UCSD-AML1 (cell line): ENCODE data around the gene PTPRQ.
A peak's percentile ranks its signal among the peaks of the same experiment; 100 is the strongest.

Experiments used
- DNase-seq: peaks from one replicate; lab custom pipeline; 2025; ENCODE audit not compliant: unreplicated experiment; lab: John Stamatoyannopoulos, UW

The PTPRQ gene

DNA sequence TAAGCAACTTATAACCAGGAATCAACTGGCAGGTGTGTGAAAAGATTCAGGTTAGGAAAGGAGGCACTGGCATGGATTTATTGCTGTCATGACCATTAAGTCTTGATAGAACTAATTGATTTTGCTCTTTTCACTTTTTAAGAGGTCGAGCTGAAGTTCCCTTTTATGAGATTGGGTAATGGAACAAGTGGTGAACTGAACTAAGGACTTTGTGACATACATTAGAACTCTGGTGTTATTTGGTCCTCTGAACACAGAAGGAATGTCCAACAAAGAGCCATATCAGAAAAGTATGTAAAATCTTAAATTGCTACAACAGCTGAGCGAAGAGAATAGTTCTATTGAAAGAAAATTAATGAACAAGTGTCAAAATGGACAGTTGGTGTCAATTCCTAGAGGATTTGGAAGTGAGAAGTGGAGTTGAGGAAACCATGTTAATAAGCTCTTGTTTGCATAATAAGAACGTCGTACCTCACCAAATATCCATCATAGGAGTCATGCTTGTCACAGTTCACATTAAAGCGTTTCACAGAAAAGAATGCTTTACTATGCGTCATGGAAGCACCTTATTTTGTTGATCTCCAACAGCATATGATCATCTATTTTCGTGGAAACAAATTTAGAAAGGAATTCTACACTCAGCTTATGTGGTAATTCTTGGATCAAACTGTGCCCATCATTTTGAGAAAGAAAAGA lies 255.0 kb downstream of the PTPRQ start:
- no peak for DNase-seq

- no peak for DNase-seq
These were observed 256.3 kb downstream of the PTPRQ start for GRCh38 chr12:80700327-80700726.

- DNase-seq = no peak
These were observed 257.4 kb downstream of the PTPRQ start for GRCh38 chr12:80701388-80701787.

DNA sequence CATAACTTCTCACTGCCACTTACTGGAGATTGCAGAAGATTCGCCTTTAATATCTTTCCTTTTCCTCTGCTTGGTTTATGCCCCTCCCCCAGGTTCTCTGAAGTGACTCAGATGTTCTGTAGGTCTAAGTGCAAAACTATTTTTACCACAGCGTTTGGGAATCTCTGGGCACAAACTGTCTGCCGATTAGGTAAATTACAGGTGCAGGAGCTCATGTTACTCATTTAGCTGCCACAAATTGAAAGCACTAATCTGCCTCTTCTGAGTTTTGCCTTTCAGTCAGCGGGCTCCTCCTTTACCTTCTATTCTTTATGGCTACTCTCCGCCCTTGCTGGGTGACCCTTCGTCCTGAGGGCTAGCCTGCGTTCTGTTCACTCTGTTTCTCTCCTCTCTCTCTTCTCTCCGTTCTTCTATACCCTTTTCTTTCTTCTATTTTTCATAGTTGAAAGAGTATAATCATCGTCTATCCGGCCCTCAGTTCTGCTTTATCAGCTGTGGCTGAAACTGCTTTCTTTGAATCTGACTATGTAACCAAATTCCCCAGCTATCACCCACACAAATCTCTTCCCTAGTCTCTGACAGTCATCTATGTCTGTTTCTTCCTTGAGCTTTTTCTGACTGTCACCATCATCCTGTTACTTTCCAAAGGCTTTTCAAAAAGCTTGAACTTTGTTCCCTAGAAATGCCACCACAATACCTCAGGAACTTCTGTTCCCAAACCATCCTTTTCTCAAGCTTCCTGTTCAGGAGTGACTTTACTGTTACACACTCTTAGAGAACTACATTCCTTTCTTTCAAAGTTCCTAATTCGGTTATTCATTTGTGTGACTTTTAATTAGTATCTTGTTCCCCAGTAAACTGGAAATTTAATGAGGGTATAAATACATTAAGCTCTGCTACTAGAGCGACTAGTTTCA lies 259.1 kb downstream of the PTPRQ start:
- no peak for DNase-seq

DNA sequence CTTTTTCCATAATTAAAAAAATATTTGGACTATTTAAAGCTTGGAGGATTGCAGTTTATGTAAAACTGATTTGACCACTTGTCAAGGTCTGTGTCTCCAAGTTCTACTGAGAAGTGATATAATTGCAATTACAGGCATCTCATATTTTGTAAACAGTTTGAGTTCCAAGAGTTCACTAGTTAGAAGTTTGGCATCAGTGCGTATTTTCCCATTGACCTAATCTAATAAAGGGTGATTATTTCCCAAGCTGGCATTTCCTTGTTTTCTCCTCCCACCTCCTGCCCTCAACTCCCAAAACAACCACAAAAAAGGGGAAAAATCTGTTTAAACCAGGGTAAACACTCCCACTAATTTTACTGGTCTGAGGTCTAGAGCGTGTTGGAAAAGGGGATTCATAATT lies 260.4 kb downstream of the PTPRQ start:
- no peak for DNase-seq

DNA sequence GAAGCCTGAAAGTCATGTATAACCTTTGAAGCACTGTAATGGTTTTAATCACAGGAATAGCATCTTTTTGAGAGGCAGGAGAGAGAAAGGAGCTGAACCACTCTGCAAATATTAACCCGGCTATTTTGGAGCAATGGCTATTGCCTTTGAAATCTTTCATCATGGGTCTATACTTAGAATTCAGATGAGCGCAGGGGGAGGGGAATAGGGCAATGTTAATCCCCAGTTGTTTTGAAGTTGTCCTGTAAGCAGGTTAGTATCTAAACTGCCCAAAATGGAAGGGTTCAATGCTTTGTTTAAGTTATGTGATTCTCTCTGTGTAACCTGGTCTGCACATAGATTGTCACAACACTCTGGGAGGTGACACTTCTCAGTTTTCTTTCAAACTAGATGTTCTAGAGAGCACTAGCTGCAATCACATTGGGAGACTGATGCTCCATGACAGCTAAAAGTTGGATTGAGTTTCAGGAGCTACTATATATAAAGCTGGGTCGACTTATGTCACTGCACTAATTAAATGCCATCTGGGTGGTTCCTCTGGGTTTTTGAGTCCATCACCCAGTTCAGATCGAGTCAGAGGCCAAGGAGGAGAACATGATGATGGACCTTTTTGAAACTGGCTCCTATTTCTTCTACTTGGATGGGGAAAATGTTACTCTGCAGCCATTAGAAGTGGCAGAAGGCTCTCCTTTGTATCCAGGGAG lies 263.2 kb downstream of the PTPRQ start, which contains the start of gene MYF6:
Gene MYF6 (plus strand): TSS at position 509 of the 704 bp plus-strand sequence. CDS start 86 bp downstream, at position 595.
- DNase-seq = no peak

DNA sequence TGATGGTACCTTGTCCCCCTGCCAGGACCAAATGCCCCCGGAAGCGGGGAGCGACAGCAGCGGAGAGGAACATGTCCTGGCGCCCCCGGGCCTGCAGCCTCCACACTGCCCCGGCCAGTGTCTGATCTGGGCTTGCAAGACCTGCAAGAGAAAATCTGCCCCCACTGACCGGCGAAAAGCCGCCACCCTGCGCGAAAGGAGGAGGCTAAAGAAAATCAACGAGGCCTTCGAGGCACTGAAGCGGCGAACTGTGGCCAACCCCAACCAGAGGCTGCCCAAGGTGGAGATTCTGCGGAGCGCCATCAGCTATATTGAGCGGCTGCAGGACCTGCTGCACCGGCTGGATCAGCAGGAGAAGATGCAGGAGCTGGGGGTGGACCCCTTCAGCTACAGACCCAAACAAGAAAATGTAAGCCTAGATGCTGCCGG lies 263.8 kb downstream of the PTPRQ start:
- no peak for DNase-seq

- DNase-seq = no peak
These were observed 264.4 kb downstream of the PTPRQ start for GRCh38 chr12:80708259-80708974.

- no peak for DNase-seq
These were observed 264.9 kb downstream of the PTPRQ start for GRCh38 chr12:80708975-80709328.

DNA sequence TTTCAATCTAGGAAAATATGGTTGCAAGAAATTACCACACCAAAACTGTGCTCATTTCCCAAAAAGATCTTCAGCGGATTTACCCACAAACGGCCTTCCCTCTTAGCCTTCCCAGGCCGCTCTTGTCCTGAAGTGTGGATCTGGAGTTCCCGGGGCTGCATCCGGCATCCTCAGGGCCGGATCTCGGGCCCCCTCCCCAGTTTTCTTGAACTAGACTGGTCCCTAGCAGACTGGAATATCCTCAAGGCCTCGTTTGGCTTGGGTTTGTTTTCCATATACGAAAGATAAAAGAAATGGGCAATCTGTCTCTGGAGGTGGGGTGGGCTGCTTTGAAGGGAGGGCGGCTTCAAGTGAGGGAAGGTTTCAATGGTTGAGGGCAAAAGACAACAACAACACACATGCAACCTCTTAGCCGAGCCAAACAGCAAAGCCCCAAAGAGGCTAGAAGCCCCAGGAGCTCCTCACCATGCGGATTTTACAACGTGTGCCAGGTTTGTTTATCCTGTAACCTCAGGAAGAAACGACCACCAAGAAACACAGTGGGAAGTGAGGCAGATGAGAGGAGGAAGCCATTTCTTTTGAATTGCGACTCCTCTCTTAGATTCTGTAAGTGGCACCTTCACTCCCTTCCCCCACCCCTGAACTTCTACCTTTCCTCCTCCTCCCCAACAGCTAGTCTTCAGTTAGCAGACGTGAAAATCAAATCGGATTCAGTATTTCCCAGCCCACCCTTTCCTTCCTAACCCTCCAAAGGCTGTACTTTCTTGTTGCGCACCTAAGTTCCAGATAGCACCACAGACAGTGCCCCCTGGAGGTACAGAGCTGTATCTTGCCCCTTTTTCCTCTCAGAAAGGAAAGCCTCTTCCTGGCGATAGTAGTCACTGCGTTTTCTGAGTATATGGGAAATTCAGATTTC lies 266.0 kb downstream of the PTPRQ start:
- DNase-seq = peak; percentile 6

DNA sequence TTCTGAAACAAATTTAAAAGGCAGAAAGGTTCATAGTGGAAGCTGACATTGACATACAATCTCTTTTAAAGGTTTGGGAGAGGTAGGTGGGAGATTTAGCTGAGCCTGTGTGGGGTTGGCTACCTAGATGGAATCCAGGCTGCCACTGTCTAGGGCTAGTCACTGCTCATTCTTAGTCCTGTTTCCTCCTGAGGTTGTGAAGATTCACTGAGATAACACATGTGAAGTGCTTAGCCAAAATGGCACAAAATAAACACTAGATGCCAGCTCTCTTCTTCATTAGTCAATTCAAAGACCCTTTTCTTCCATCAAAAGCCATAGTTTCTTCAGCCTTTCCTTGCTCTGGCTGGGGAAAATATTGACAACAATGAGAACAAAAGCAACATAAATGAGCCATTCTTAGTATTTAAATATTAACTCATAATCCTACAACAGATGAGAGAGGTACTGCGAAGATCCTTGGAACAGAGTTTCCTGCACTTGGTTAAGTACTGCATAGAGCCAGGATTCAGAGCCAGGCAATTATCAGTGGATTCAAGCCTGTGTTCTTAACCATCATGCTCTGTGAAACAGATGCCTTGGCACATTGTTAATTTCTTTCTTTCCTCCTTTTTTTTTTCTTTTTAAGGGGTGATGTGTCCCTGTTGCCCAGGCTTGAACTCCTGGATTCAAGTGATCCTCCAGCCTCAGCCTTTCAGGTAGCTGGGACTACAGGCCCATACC lies 266.9 kb downstream of the PTPRQ start:
- no peak for DNase-seq

DNA sequence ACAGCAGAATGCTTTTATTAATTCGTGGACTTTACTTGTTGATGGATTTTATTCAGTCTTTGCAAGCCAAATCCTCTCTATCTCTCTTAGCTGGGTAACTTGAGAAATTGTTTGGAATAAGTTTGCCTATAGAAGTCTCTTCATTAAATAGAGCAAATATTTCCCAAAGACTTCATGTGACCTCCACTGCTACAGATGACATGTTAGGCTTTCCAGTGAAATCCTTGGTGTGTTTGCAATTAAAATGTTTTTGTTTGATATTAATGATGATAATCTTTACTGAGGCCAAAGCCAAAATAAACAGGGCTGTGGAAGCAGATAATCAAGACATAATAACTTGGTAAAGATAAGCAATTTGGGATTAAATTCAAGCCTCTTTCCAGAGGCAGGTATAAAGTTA lies 267.8 kb downstream of the PTPRQ start:
- no peak for DNase-seq

DNA sequence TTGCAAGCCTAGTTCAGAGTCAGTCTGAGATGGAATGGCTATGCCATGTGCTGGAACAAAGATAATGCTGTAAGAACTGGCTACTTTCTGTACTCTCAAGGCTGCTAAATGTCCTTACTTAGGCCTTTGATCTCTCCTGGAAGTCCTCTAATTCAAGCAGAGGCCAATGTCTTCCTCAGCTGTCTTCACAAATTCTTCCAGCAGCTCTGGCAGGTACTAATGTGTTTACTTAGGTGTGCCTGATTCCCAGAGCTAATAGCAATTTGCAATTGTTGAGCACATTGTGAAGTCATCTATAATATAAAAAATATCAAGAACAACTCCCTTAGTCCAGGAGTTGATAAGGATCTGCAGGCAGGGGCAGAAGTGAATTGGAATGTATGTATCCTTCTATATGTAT lies 268.8 kb downstream of the PTPRQ start:
- no peak for DNase-seq

DNA sequence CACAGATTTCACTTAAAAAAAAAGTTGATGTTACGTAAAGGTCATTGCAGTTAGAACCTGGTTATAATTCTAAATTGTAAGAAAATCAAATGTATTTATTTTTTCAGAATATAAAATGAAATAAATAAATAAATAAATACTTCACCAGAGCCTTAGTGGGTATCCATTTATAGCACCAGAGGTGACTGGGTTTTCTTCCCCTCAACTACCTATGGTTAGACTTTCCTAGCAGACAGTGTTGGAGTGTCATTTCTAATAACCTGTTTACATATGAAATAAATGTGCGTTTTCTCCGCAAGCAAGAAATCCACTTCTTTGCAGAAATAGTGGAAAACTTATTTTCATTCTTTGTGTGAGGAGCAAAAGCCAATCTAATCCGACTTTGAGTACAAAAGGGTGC lies 269.4 kb downstream of the PTPRQ start:
- DNase-seq = no peak

DNA sequence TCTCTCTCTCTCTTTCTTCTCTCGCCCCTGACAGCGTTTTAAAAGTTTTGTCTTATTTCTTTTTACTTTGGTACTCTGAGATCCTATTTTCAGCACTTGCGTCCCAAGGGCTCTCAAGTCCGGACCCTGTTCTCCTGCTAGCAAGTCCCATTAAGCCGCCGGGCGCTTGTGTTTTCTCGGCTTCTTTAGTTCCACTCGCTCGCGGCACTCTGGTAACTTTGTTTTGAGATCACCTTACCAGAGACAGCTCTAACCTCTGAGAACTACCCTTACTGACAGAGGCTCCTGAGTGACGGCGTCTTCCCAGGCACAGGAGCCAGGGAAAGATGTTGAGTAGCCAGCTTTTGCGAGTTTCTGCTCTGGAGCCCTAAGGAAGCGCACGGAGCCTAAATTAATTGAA lies 270.0 kb downstream of the PTPRQ start:
- no peak for DNase-seq

- DNase-seq = no peak
These were observed 270.8 kb downstream of the PTPRQ start for GRCh38 chr12:80714846-80715245.

DNA sequence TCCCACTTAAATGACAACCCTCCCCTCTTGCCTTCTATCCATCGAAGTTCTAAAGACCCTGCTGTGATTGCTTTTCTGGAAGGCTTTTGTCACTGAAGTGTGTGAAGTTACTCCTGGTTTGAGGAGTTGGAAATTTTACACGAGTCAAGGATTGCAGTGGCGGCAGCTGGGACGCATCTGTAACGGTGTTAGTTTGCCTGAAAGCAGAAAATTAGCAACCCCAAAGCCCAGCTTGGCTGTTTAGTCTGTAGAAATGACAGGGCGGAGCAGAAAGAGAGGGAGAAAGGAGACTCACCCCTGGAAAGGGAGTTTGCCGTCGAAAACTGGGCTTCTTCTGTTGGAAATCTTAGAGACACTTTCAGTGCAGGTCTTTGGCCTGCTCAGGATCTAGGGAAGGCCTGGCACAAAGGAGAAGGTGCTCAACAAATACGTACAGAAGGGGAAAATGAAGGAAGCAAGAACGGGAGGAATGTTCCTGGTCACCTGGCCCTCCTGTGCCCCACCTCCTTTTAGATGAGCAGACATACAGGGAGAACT lies 271.7 kb downstream of the PTPRQ start:
- no peak for DNase-seq

GRCh38 chr12:80716696-80717469 lies 272.8 kb downstream of the PTPRQ start, which contains the start of gene MYF5:
Gene MYF5 (plus strand): TSS chr12:80716912. CDS start chr12:80717064, 152 bp downstream.
- DNase-seq = no peak
